ENCODE measurements around the gene PGAM2.

PGAM2 gene

DNA sequence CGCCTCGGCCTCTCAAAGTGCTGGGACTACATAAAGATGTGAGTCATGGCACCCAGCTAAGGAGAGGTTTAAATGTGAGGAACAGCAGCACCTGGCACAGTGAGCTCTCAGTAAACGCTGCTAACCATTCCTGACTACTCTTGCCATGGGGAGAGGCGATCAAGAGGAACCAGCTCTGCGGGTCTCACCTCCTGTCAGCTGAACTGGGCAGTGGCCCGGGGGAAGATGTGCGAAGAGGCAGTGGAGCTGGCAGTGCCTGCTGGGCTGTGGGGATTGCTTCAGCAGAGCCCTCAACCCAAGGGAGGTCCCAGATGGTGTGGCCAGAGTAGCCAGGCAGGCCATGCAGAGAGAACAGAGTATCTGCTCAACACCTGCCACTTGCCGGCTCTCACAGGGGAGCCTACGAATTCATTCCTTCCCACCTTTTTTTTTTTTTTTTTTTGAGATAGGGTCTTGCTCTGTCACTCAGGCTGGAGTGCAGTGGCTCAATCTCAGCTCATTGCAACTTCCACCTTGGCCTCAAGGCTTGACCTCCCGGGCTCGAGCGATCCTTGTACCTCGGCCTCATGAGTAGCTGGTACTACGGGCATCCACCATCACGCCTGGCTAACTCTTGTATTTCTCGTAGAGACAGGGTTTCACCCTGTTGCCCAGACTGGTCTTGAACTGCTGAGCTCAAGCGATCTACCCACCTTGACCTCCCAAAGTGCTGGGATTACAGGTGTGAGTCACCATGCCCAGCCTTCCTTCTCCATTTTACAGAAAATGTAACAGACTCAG lies 10.1 kb upstream of the PGAM2 start (continued):
- TF ChIP-seq IKZF3 (tag by site-specific recombination; IDR thresholded peaks at IDR 0.05): no peak
- no peak for TF ChIP-seq ZNF48 (tag by site-specific recombination; IDR thresholded peaks at IDR 0.05)
- TF ChIP-seq ZNF585B (tag by site-specific recombination; IDR thresholded peaks at IDR 0.05): no peak
- TF ChIP-seq, protein P1, sequence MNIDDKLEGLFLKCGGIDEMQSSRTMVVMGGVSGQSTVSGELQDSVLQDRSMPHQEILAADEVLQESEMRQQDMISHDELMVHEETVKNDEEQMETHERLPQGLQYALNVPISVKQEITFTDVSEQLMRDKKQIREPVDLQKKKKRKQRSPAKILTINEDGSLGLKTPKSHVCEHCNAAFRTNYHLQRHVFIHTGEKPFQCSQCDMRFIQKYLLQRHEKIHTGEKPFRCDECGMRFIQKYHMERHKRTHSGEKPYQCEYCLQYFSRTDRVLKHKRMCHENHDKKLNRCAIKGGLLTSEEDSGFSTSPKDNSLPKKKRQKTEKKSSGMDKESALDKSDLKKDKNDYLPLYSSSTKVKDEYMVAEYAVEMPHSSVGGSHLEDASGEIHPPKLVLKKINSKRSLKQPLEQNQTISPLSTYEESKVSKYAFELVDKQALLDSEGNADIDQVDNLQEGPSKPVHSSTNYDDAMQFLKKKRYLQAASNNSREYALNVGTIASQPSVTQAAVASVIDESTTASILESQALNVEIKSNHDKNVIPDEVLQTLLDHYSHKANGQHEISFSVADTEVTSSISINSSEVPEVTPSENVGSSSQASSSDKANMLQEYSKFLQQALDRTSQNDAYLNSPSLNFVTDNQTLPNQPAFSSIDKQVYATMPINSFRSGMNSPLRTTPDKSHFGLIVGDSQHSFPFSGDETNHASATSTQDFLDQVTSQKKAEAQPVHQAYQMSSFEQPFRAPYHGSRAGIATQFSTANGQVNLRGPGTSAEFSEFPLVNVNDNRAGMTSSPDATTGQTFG (tag by site-specific recombination; IDR thresholded peaks at IDR 0.05; ENCODE audit: borderline replicate concordance): no peak
- TF ChIP-seq MEIS1 (CRISPR knock-in tag; IDR thresholded peaks at IDR 0.05; ENCODE audit: borderline replicate concordance): no peak
- TF ChIP-seq ZNF112 (tag by site-specific recombination; IDR thresholded peaks at IDR 0.05): no peak

DNA sequence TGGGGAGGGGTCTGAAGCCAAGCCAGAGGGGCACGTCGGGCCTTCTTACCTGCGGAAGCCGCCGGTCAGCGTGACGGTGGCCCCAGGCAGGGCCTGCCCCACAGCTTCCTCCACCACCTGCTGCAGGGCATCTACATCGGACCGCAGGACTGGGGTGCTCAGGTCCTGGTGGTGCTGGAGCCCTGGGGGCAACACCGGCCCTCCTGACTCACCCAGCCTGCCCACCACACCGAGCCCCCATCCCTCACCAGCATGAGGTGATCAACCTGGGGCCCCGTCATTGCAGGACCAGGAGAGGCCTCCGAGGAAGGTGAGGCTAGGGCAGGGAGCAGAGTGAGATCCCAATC lies 9.0 kb upstream of the PGAM2 start:
- Histone ChIP-seq H3K9me3 (ENCODE audit: control insufficient read depth, insufficient read depth, low read depth, low read length) (no peaks in the 10 kb centered on the region), H3K27ac (ENCODE audit: extremely low read depth, low read depth, low read length) (no peak overlapping the region), H3K36me3 (ENCODE audit: control insufficient read depth in 2 of 2, insufficient read depth in 1 of 2, low read length in 2 of 2) (peaks cover 10 to 68% of the 10 kb centered on the region in 2 experiments), H3K4me3 (ENCODE audit: low read depth, low read length) (no peak overlapping the region), H3K4me1 (ENCODE audit: control insufficient read depth, insufficient read depth, low read length) (peaks cover 3% of the 10 kb centered on the region; the same call in 1 of the 2 replicates)
- TF ChIP-seq, protein P2, sequence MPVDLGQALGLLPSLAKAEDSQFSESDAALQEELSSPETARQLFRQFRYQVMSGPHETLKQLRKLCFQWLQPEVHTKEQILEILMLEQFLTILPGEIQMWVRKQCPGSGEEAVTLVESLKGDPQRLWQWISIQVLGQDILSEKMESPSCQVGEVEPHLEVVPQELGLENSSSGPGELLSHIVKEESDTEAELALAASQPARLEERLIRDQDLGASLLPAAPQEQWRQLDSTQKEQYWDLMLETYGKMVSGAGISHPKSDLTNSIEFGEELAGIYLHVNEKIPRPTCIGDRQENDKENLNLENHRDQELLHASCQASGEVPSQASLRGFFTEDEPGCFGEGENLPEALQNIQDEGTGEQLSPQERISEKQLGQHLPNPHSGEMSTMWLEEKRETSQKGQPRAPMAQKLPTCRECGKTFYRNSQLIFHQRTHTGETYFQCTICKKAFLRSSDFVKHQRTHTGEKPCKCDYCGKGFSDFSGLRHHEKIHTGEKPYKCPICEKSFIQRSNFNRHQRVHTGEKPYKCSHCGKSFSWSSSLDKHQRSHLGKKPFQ (tag by site-specific recombination; IDR thresholded peaks at IDR 0.05): no peak
- TF ChIP-seq HOXD13 (CRISPR knock-in tag; IDR thresholded peaks at IDR 0.05; ENCODE audit: borderline replicate concordance) (no peak), SCRT1 (tag by site-specific recombination; IDR thresholded peaks at IDR 0.05; ENCODE audit: borderline replicate concordance) (no peak), KLF1 (tag by site-specific recombination; IDR thresholded peaks at IDR 0.05) (no peak), ZNF114 (tag by site-specific recombination; IDR thresholded peaks at IDR 0.05) (no peak), ZNF837 (tag by site-specific recombination; IDR thresholded peaks at IDR 0.05) (no peak), EGR2 (tag by site-specific recombination; IDR thresholded peaks at IDR 0.05; ENCODE audit: low read depth) (no peak), ZNF707 (tag by site-specific recombination; IDR thresholded peaks at IDR 0.05) (no peak), PRDM1 (tag by site-specific recombination; IDR thresholded peaks at IDR 0.05) (no peak), ZNF677 (tag by site-specific recombination; IDR thresholded peaks at IDR 0.05) (no peak), GLI2 (tag by site-specific recombination; IDR thresholded peaks at IDR 0.05; ENCODE audit: borderline replicate concordance, low read depth) (no peak), ZNF16 (tag by site-specific recombination; IDR thresholded peaks at IDR 0.05; ENCODE audit: low read depth) (no peak), OVOL3 (tag by site-specific recombination; IDR thresholded peaks at IDR 0.05) (no peak)
- POLR2A ChIA-PET: no interaction called here
- CTCF ChIA-PET: no interaction called here

DNA sequence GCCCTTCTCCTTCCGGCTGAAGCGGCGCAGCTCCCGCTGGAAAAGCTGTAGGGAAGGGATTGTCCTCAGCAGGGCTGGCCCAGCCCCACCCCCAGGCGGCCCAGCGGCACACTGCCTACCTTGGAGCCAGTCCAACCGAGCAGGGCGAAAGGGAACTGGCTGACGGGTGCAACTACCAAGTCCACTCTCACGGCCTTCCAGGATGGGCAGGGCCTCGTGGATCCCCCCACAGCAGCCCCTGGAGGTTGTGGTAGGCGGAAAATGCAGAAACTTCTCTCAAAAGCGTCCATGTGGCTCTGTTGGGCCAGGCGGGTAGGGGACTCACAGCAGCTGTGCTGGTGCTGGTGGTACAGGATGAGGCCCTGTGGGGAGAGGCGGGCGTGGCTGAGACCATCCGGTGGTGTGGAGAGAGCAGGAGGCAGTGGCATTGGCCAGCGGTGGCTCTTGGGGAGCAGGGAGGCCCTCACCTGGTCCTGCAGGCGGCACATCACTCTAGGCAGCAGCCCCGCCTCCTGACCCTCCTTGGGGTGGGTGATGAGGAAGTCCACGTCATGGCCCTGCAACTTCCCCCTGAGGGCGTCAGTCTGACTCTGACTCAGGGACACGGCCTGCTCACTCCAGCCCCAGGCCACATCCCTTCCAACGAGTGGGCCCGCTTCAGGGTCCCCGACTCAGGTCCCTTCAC lies 8.4 kb upstream of the PGAM2 start:
- POLR2A ChIA-PET: no interaction called here
- Histone ChIP-seq H3K4me1 (ENCODE audit: control insufficient read depth, insufficient read depth, low read length) (peaks cover 3% of the 10 kb centered on the region; the same call in 1 of the 2 replicates), H3K27ac (ENCODE audit: extremely low read depth, low read depth, low read length) (no peak overlapping the region), H3K36me3 (ENCODE audit: control insufficient read depth in 2 of 2, insufficient read depth in 1 of 2, low read length in 2 of 2) (peaks cover 10 to 63% of the 10 kb centered on the region in 2 experiments), H3K9me3 (ENCODE audit: control insufficient read depth, insufficient read depth, low read depth, low read length) (no peaks in the 10 kb centered on the region), H3K4me3 (ENCODE audit: low read depth, low read length) (no peak overlapping the region)
- TF ChIP-seq SALL2 (tag by site-specific recombination; IDR thresholded peaks at IDR 0.05; ENCODE audit: borderline replicate concordance): no peak
- no peak for TF ChIP-seq ZNF843 (tag by site-specific recombination; IDR thresholded peaks at IDR 0.05)
- TF ChIP-seq, protein P3, sequence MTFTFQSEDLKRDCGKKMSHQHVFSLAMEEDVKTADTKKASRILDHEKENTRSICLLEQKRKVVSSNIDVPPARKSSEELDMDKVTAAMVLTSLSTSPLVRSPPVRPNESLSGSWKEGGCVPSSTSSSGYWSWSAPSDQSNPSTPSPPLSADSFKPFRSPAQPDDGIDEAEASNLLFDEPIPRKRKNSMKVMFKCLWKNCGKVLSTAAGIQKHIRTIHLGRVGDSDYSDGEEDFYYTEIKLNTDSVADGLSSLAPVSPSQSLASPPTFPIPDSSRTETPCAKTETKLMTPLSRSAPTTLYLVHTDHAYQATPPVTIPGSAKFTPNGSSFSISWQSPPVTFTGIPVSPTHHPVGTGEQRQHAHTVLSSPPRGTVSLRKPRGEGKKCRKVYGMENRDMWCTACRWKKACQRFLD (tag by site-specific recombination; IDR thresholded peaks at IDR 0.05): no peak
- TF ChIP-seq ZNF776 (tag by site-specific recombination; IDR thresholded peaks at IDR 0.05; ENCODE audit: borderline replicate concordance): no peak
- no peak for TF ChIP-seq ZNF266 (tag by site-specific recombination; IDR thresholded peaks at IDR 0.05; ENCODE audit: low read depth)
- TF ChIP-seq ZNF335 (tag by site-specific recombination; conservative IDR thresholded peaks at IDR 0.05): no peak
- TF ChIP-seq SP3 (tag by site-specific recombination; IDR thresholded peaks at IDR 0.05): no peak
- no peak for TF ChIP-seq ZNF521 (tag by site-specific recombination; IDR thresholded peaks at IDR 0.05)
- TF ChIP-seq ZNF202 (tag by site-specific recombination; IDR thresholded peaks at IDR 0.05; ENCODE audit: borderline replicate concordance): no peak
- no peak for TF ChIP-seq ZNF544 (tag by site-specific recombination; IDR thresholded peaks at IDR 0.05)
- TF ChIP-seq ZNF10 (tag by site-specific recombination; IDR thresholded peaks at IDR 0.05): no peak
- CTCF ChIA-PET: no interaction called here
